Measurements from ENCODE around the gene ST7.

ST7 gene

GRCh38 chr7:117202511-117202910, 249.2 kb downstream of the ST7 start:
- DNase-seq = no peak

DNA sequence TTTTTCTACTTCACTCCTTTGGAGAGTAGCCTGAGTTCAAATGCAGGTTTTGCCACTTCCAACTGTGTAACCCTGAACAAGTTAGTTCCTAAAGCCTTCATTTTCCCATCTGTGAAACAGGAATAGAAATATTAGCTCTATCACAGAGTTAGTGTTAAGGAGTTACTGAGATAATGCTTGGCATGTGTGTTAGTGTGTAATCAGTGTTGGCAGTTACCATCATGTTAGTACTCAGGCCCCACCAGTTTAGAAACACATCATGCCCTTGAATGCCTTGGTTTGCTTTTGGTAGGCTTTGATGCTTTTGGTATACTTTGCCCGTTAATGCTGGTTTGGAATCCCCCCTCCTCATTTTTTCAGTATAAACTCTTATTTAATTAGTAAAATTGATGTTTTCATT, 249.9 kb downstream of the ST7 start:
- no peak for DNase-seq

- DNase-seq = no peak
Observed at GRCh38 chr7:117205873-117206272, 252.6 kb downstream of the ST7 start.

- DNase-seq = no peak
Observed at GRCh38 chr7:117208257-117208656, 255.0 kb downstream of the ST7 start.

GRCh38 chr7:117210397-117210796, 257.1 kb downstream of the ST7 start:
- DNase-seq = no peak

GRCh38 chr7:117210908-117211307, 257.6 kb downstream of the ST7 start:
- DNase-seq = no peak

- DNase-seq = no peak
Observed at GRCh38 chr7:117211614-117212013, 258.3 kb downstream of the ST7 start.

- DNase-seq = no peak
Observed at GRCh38 chr7:117212969-117213877, 259.9 kb downstream of the ST7 start.

DNA sequence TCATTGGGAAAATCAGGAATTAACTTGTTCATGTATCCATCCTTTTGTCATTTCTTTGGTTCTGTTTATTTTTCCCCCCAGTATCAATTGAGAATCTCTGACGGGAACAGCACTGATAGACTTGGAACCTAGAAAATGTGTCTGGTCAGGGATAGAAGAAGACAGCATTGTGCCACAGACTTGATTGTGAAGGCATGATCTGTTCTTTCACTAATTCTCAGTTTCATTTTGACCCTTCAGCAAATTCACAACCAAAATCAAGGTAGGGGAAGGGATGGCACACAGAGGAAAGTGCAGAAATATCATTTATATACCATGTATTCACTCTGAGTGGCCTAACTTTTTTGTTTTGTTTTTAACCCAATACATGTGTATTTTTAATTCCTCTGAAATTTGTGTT, 262.7 kb downstream of the ST7 start:
- DNase-seq = no peak

- no peak for DNase-seq
Observed at GRCh38 chr7:117216436-117217069, 263.3 kb downstream of the ST7 start.

DNA sequence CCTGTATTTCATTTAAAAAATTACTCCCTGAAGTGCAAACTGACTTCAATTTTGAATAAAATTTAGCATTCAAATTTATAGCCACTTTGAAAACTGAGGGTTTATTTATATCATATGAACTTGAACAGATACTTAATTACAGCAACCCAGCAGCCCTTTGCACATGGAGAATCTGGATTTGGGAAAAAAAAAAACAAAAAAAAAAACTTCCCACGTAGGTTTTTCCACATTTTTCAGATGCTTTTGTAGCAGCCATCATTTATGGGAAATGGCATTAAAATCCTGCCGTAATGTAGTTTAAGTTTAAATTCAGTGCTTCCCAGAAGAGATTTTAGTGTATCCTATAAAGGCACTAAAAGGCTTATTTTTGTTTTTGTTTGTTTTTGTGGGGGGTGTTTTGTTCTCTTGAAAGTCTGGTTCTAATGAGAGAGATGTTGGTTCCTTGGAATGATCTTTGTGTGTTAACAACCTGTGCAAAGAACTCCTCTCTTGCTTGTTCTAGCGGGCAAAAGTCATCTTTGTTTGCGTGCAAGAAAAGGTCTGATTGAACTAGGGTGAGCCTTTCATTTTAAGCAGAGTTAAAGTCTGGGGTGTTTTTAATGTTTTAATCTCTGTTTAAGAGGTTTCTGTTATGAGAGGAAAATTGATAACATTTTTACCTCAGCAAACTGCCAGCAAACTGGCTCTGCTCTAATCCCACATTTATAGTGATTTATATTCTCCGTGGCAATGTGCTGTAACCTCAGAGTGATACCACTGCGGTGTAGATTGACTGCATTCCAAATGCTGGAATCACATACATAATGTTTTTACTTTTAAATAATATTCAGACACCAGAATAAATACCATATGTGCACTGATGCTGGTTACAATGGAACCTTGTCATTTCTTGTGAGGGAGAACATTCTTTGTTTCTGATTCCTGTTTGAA, 264.1 kb downstream of the ST7 start:
- no peak for DNase-seq

- no peak for DNase-seq
Observed at GRCh38 chr7:117218700-117219099, 265.4 kb downstream of the ST7 start.

DNA sequence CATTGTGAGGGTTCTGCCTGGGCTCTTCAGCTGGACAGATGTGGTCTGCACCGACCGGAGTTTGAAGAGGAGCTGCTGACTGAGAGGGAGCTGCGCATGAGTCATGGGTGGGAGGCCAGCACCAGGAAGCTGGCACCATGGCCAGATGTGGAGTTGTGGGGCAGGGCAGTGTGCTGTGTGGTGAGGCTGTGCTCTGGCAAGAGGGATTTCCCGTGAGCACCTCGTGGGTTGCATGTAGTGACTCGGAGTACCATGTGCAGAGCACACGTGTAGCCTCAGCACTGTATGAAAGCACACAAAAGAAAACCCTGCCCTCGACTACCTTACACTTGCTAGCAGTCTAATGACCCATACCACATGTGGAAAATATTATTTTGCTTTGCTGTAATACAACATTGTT, 266.2 kb downstream of the ST7 start:
- DNase-seq = no peak

DNA sequence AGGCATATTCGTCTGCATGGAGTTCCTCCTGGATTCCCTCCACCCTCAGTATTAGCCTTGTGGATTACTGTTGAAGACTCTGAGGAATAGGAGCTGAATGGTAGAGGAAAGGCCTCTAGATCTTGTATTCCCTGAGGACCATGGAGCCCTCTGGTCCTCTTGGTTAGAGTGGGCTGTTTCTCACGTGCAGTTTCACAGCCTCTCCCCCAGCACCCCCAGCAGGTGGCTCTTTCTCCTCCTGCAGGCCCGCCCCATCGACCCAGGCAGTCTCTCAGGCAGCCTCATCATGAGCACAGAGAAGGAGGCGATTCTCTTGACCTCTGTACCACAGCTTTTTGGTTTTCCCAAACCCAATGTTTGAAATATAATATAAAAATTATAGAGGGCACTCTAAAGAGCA, 267.5 kb downstream of the ST7 start:
- DNase-seq = no peak

DNA sequence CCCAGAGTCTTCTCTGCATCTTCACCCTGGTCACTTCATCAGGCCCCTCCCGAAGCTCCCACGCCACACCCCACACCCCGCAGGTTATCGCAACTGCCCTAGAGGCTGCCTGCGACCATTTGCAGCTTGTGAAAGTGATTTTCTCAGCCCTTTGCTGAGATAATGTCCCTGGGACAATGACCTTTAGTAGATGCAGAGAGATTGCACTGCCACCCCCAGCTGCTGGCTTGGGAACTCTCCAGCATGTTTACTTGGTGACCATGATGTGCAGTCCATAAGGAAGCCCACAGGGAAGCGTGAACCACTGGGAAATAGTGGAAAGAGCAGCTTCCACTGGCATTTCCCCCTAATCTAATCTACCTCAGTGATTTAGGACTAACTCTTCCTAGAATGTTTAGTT, 272.2 kb downstream of the ST7 start:
- no peak for DNase-seq

GRCh38 chr7:117227091-117227490, 273.8 kb downstream of the ST7 start:
- no peak for DNase-seq

GRCh38 chr7:117229350-117229749, 276.0 kb downstream of the ST7 start:
- no peak for DNase-seq

DNA sequence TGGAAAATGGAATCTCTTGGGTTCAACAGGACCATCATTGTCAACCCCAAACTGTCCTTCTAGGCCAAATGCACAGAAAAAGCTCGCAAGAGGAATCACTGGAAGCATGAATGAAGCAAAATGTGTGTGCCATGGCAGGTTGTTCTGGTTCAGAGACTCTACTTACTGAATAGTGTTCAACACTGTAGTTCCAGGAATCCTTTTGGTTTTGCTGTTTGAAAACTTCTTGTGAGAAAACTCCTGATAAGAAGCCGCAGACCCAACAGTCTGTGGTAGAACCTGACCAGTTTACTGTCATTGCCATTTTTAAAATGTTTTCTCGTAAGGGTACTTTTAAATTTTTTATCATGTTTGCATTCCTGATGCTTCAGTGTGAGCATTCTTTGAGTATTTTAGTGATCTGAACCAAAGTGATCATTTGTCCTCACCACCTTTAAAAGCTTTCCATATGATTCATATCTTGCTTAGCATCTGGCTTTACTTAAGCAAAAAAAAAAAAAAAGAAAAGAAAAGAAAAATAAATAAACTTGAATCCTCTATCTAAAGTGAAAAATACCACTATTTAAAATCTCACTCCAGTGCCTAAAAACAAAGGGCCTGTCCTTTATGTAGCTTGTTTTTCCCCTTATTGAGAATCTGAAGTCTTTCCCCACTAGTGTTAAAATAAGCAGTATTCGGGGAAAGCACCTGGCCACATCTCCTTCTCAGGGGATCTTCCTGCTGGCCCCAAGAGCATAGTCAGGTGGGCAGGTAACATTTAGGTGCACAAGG, 277.2 kb downstream of the ST7 start:
- no peak for DNase-seq

DNA sequence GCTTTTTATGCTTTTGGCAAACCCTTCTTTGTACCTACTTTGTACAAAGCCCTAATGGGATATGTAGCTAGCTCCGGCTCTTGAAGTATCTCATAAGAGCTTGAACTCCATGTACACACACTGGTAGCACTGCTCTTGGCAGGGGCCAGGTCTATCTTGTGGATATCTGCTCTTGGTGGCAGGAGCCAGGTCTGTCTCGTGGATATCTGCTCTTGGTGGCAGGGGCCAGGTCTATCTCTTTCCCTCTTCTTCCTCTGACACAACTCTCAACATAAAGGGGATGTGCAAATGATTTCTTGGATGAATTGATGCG, 277.7 kb downstream of the ST7 start:
- no peak for DNase-seq

GRCh38 chr7:117237646-117238045, 284.3 kb downstream of the ST7 start:
- no peak for DNase-seq

- DNase-seq = no peak
Observed at GRCh38 chr7:117238472-117238871, 285.2 kb downstream of the ST7 start.

GRCh38 chr7:117238937-117239336, 285.6 kb downstream of the ST7 start:
- DNase-seq = no peak

DNA sequence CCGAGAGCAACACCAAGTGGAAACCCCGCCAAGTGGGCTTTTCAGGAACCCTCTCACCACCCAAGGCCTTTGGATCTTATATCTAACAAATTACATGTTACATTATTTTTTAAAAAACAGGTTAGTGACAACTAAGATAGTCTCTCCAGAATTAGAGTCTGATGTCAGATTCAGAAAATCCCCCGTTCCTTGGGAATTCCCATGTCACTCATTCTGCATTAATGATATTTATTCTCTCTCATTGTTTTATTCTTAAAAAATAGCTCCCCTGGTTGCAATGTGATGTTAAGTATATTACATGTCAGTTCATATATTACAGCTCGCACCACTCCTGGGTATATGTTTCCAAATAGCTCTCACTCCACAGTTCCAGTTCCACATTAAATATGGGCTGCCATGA, 287.8 kb downstream of the ST7 start:
- no peak for DNase-seq
